Activated CD8-positive, alpha-beta T cell treated with anti-CD3 and anti-CD28 coated beads for 36 hours (primary cell): ENCODE data around the gene YLPM1. TPM values are rescaled to one million over a fixed set of nuclear protein-coding genes. Genes with fewer than 3 reads are reported as not detected.

ENCODE experiments used
- ATAC-seq: fragments of 200-7000 bp; cut with Tn5 transposase; one replicate; pipeline ENCODE4 v1.10.0; 2021; ENCODE audit warnings: mild to moderate bottlenecking, moderate library complexity
- CTCF ChIA-PET: fragments of 350-600 bp; sonication (Branson Sonifier 250); formaldehyde crosslinking; loops from one replicate; lab custom pipeline; 2021; ENCODE audit warnings: antibody characterized with exemption; lab: Charles Lee
- POLR2A ChIA-PET: fragments of 350-600 bp; sonication (Branson Sonifier 250); formaldehyde crosslinking; loops from one replicate; lab custom pipeline; 2021; ENCODE audit warnings: antibody characterized with exemption; lab: Charles Lee
- DNase-seq: peaks from one replicate; pipeline ENCODE4 v3.0.0-alpha.2; 2020
- H3K27ac Mint-ChIP-seq: one replicate; pipeline ENCODE4 v1.8.0; 2021; ENCODE audit warnings: mild to moderate bottlenecking, mixed read lengths
- H3K27me3 Mint-ChIP-seq: one replicate; pipeline ENCODE4 v1.8.0; 2021; ENCODE audit warnings: mixed read lengths
- H3K36me3 Mint-ChIP-seq: one replicate; pipeline ENCODE4 v1.8.0; 2021; ENCODE audit warnings: low read depth, mixed read lengths
- H3K4me1 Mint-ChIP-seq: one replicate; pipeline ENCODE4 v1.8.0; 2021; ENCODE audit warnings: low read depth, mixed read lengths
- H3K4me3 Mint-ChIP-seq: one replicate; pipeline ENCODE4 v1.8.0; 2021; ENCODE audit warnings: mild to moderate bottlenecking, moderate library complexity, mixed read lengths
- H3K9me3 Mint-ChIP-seq: one replicate; pipeline ENCODE4 v1.8.0; 2021; ENCODE audit warnings: mixed read lengths
- CTCF ChIP-seq: fragments of 200-600 bp; IDR thresholded peaks from one replicate; pipeline ENCODE4 v1.8.0; 2022; ENCODE audit warnings: antibody characterized with exemption, mild to moderate bottlenecking
- intact Hi-C: fragments of 100-400 bp; cut with micrococcal nuclease; formaldehyde crosslinking; loops from one replicate; pipeline ENCODE4 v1.10.0; 2022
- total RNA-seq, 2 experiments: library from RNA; stranded (reverse); gene quantifications; one replicate each; pipeline ENCODE4 v1.2.3, GENCODE V29; 2021

Gene YLPM1
- total RNA-seq, 2 experiments from 2014 or later = 43.6 to 49.0 TPM

- TF ChIP-seq CTCF = no peak
- Mint-ChIP-seq H3K4me3 (peak overlapping the region; percentile 97), H3K27ac (peak overlapping the region; percentile 92), H3K4me1 (peaks cover 49% of the 10 kb centered on the region), H3K36me3 (peaks cover 34% of the 10 kb centered on the region), H3K27me3 (no peaks in the 10 kb centered on the region), H3K9me3 (no peaks in the 10 kb centered on the region)
- intact Hi-C loops = loop anchor here (5.0 kb wide), 1 partner anchor 52 kb away; the partner anchor contains the start of genes AREL1 and FCF1
- POLR2A ChIA-PET = interaction anchor here (0.5 to 2.1 kb wide), 11 partner anchors 9 to 690 kb away, joined by 3 to 8 read pairs (median 3); partner anchors contain the start of genes AREL1, DLST and FCF1
- CTCF ChIA-PET = interaction anchor here (0.7 to 3.1 kb wide), 15 partner anchors 10 to 159 kb away, joined by 3 to 10 read pairs (median 4); partner anchors contain the start of genes AREL1, DLST, FCF1 and RPS6KL1
- DNase-seq (peak; percentile 21), ATAC-seq (peak; percentile 15)
These were observed 851 bp downstream of the YLPM1 start for GRCh38 chr14:74763803-74764531.

GRCh38 chr14:74765721-74766120, 2.6 kb downstream of the YLPM1 start:
- ChIA-PET POLR2A (no interaction called here), CTCF (no interaction called here)
- Mint-ChIP-seq H3K36me3 (peaks cover 36% of the 10 kb centered on the region), H3K9me3 (no peaks in the 10 kb centered on the region), H3K4me3 (peak overlapping the region; percentile 97), H3K4me1 (peaks cover 53% of the 10 kb centered on the region), H3K27ac (peak overlapping the region; percentile 44), H3K27me3 (no peaks in the 10 kb centered on the region)
- intact Hi-C loops = no loop called here
- ATAC-seq (no peak), DNase-seq (peak; percentile 16)
- TF ChIP-seq CTCF = no peak

GRCh38 chr14:74771399-74771798, 8.3 kb downstream of the YLPM1 start:
- intact Hi-C loops = no loop called here
- Mint-ChIP-seq H3K36me3 (peaks cover 35% of the 10 kb centered on the region), H3K4me1 (peaks cover 44% of the 10 kb centered on the region), H3K27ac (peak overlapping the region; percentile 2), H3K27me3 (no peaks in the 10 kb centered on the region), H3K4me3 (no peak overlapping the region), H3K9me3 (no peaks in the 10 kb centered on the region)
- no peak for TF ChIP-seq CTCF
- no peak for ATAC-seq
- ChIA-PET CTCF (interaction anchor here (1.0 to 1.5 kb wide), 5 partner anchors 9 to 54 kb away, joined by 3 to 4 read pairs (median 4); no protein-coding TSS in a partner anchor), POLR2A (interaction anchor here (1.4 kb wide), 1 partner anchor 10 kb away, joined by 3 read pairs; no protein-coding TSS in a partner anchor)
- no peak for DNase-seq

GRCh38 chr14:74784634-74785033, 21.5 kb downstream of the YLPM1 start:
- POLR2A ChIA-PET = interaction anchor here (1.1 kb wide), 1 partner anchor 21 kb away, joined by 4 read pairs; the partner anchor contains the start of gene YLPM1
- DNase-seq = no peak
- no peaks in the 10 kb centered on the region for H3K27me3 Mint-ChIP-seq
- peak overlapping the region; percentile 41 for H3K27ac Mint-ChIP-seq
- peaks cover 23% of the 10 kb centered on the region for H3K4me1 Mint-ChIP-seq
- no peak for ATAC-seq
- intact Hi-C loops = no loop called here
- no peaks in the 10 kb centered on the region for H3K9me3 Mint-ChIP-seq
- CTCF ChIA-PET = interaction anchor here (0.7 to 2.3 kb wide), 8 partner anchors 10 to 76 kb away, joined by 3 to 6 read pairs (median 4); partner anchors contain the start of gene YLPM1
- peaks cover 48% of the 10 kb centered on the region for H3K36me3 Mint-ChIP-seq
- no peak for TF ChIP-seq CTCF
- H3K4me3 Mint-ChIP-seq = no peak overlapping the region
